Adipose tissue (tissue), 3 donors: ENCODE measurements around the gene ZNF441. TPM values are rescaled to one million over a fixed set of nuclear protein-coding genes. Genes with fewer than 3 reads are reported as not detected.
"Not testable (repeated sequence)": the region's sequence is repeated elsewhere in the genome, so short reads cannot be mapped to it uniquely, and the experiment has no call there.

Experiments
- H3K27ac ChIP-seq: one replicate; pipeline ENCODE4 v1.5.1; 2013; ENCODE audit warnings: low read depth, low read length
- WGBS, 3 donors: extraction: QIAGEN DNeasy Blood & Tissue Kit; methylation state at CpG; one replicate each; pipeline ENCODE4 v1.1.7; 2013; 5-methylcytosine and 5-hydroxymethylcytosine counted together
- polyA plus RNA-seq, 3 donors: library from polyadenylated mRNA; stranded (reverse); fragments of 200-250 nt; gene quantifications; one replicate each; pipeline ENCODE4 v1.2.3, GENCODE V29; 2013
- donor health status: healthy with polysubstance abuse.
- donor health status: Bipolar disorder and iron deficiency.
- donor health status: healthy.

Gene ZNF441
- polyA plus RNA-seq, 3 donors: 1.2 to 2.4 (median 1.9) TPM

- WGBS, 3 donors: 90 to 95% (median 93%) methylated on average over 7 of the region's 7 CpGs
- not testable (repeated sequence) for H3K27ac ChIP-seq
These were observed 62.4 kb downstream of the ZNF441 start for GRCh38 chr19:11828957-11829876.

GRCh38 chr19:11832253-11832912 is 65.6 kb downstream of the ZNF441 start:
- no peak overlapping the region for H3K27ac ChIP-seq
- 96 to 97% (median 97%) methylated on average over 8 of the region's 8 CpGs for WGBS, 3 donors

- 97 to 99% (median 98%) methylated on average over 2 of the region's 2 CpGs for WGBS, 3 donors
- no peak overlapping the region for H3K27ac ChIP-seq
These were observed 66.7 kb downstream of the ZNF441 start for GRCh38 chr19:11833541-11833940.

Other genes with a start within 250 kb of the ZNF441 start
- gene ECSIT, start 237.9 kb upstream of the ZNF441 start, polyA plus RNA-seq: 10 to 100 TPM; 48.1 to 56.4 (median 50.4) TPM
- 10 to 100 TPM in 2 of 3 donors, 1 to 10 TPM in 1; 4.3 to 39.0 (median 21.4) TPM for gene CNN1, start 228.1 kb upstream of the ZNF441 start, polyA plus RNA-seq
- 10 to 100 TPM; 52.6 to 55.2 (median 55.1) TPM for gene ELOF1, start 207.8 kb upstream of the ZNF441 start, polyA plus RNA-seq
- gene ACP5, start 189.4 kb upstream of the ZNF441 start, polyA plus RNA-seq: 10 to 100 TPM in 1 of 3 donors, 1 to 10 TPM in 2; 9.7 to 19.6 (median 9.9) TPM
- gene ZNF627, start 169.5 kb upstream of the ZNF441 start, polyA plus RNA-seq: 1 to 10 TPM; 1.7 to 5.7 (median 2.4) TPM
- gene ZNF823, start 28.1 kb upstream of the ZNF441 start, polyA plus RNA-seq: 1 to 10 TPM; 1.4 to 2.8 (median 2.1) TPM
- gene ZNF491, start 31.5 kb downstream of the ZNF441 start, polyA plus RNA-seq: 1 to 10 TPM in 1 of 3 donors, under 1 TPM in 2; 0.22 to 1.0 (median 0.58) TPM
- 1 to 10 TPM; 1.8 to 4.2 (median 2.6) TPM for gene ZNF440, start 47.3 kb downstream of the ZNF441 start, polyA plus RNA-seq
- 1 to 10 TPM in 2 of 3 donors, under 1 TPM in 1; 0.88 to 2.2 (median 1.4) TPM for gene ZNF439, start 81.7 kb downstream of the ZNF441 start, polyA plus RNA-seq
- gene ZNF69, start 120.8 kb downstream of the ZNF441 start, polyA plus RNA-seq: 1 to 10 TPM; 2.4 to 3.9 (median 3.4) TPM
- 1 to 10 TPM; 3.7 to 6.2 (median 4.4) TPM for gene ZNF700, start 158.1 kb downstream of the ZNF441 start, polyA plus RNA-seq
- gene ZNF763, start 198.0 kb downstream of the ZNF441 start, polyA plus RNA-seq: 1 to 10 TPM in 2 of 3 donors, under 1 TPM in 1; 0.79 to 2.4 (median 2.0) TPM